ENCODE results near the gene TUBB4B. TPM values are rescaled to one million over a fixed set of nuclear protein-coding genes. Genes with fewer than 3 reads are reported as not detected.

Gene TUBB4B
- total RNA-seq, 4 donors from 2014 or later, result 92.0 to 213 (median 150) TPM

DNA sequence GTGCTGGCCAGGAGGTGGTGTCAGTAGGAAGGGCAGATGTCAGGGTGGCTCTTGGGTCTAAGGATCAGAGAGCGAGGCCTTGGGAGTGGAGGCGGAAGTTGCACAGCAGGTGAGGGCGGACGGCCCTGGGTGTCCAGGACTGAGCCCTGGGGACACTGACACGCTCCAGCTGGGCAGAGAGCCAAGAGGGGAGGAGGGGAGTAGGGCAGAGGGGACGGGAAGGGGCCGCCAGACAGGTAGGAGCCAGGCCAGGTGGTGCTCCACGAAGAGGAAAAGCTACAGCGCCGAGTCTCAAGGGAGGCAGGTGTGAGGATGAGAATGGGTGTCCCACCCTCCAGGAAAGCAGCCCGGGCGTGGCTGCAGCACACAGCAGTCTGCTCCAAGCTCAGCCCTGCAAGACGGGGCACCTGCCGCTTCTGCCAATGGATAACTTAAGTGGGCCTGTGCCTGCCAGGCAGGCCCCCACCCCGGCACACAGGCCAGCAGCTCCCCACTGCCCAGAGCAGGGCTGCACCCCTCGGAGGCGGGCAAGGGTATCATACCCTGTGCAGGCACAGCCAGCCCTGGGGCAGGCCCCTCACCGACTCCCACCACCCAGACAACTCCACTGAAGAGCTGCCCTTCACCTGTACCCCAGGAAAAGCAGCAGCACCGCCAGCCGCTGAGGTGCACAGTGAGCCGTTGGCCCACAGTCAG is 45.4 kb upstream of the TUBB4B start:
- TF ChIP-seq, protein P1, sequence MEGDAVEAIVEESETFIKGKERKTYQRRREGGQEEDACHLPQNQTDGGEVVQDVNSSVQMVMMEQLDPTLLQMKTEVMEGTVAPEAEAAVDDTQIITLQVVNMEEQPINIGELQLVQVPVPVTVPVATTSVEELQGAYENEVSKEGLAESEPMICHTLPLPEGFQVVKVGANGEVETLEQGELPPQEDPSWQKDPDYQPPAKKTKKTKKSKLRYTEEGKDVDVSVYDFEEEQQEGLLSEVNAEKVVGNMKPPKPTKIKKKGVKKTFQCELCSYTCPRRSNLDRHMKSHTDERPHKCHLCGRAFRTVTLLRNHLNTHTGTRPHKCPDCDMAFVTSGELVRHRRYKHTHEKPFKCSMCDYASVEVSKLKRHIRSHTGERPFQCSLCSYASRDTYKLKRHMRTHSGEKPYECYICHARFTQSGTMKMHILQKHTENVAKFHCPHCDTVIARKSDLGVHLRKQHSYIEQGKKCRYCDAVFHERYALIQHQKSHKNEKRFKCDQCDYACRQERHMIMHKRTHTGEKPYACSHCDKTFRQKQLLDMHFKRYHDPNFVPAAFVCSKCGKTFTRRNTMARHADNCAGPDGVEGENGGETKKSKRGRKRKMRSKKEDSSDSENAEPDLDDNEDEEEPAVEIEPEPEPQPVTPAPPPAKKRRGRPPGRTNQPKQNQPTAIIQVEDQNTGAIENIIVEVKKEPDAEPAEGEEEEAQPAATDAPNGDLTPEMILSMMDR (IDR thresholded peaks at IDR 0.05; ENCODE audit: low read depth), result no peak

DNA sequence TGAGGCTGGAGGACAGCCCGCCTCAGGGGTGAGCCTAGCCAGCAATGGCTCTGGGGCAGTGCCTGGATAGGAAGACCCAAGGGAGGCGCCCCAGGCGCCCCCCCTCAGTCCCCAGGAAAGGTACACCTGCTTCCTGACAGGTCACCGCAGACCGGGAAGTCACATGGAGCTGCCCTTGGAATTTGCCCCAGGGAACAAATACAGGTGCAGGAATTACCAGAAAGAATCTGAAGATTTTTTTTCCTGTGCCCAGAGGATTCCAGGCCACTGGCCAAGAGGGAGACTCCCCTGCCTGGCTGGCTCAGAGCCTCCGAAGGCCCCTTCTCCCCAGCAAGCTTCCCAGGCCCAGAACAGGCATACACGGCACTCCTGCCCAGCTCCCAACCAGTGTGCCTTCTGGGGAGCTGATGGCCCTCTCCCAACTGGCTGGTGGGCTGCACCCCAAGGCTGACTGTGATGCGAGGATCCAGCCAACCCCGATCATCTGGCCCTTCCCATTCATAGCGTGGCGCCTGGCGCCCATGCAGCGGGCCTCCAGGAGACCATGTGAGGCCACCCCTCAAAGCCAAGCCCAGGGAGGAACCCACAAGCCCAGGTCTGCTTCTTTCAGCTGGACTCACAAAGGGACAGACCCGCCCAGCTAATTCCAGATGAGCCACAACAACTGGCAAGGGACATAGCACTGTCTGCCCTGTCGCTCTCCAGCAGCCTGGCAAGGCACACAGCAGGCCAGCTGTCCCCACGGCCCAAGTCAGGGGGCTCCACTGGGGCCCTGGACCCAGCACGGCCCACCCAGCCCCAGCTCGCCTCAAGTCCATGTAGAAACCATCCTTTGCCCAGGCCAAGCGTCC is 42.8 kb upstream of the TUBB4B start:
- TF ChIP-seq, protein P1 (IDR thresholded peaks at IDR 0.05; ENCODE audit: low read depth), result no peak

DNA sequence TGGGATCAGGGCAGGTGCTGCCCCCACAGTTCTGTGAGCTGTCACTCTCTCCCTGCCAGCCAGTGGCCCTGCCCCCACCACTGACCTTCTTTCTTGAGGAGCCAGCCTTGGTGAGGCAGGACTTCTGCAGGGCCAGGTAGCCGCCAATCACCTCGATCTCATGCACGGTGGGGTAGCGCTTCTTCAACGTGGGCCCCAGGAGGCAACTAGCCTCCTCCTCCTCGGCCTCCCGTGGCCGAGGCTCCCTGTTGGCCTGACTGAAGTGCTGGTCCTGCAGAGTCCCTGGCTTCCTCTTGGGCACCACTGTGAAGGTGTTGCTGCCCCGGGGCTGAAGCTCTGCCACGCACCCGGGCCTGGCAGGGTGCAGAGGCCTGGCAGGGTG is 42.2 kb upstream of the TUBB4B start:
- TF ChIP-seq, protein P1 (IDR thresholded peaks at IDR 0.05; ENCODE audit: low read depth), result no peak

DNA sequence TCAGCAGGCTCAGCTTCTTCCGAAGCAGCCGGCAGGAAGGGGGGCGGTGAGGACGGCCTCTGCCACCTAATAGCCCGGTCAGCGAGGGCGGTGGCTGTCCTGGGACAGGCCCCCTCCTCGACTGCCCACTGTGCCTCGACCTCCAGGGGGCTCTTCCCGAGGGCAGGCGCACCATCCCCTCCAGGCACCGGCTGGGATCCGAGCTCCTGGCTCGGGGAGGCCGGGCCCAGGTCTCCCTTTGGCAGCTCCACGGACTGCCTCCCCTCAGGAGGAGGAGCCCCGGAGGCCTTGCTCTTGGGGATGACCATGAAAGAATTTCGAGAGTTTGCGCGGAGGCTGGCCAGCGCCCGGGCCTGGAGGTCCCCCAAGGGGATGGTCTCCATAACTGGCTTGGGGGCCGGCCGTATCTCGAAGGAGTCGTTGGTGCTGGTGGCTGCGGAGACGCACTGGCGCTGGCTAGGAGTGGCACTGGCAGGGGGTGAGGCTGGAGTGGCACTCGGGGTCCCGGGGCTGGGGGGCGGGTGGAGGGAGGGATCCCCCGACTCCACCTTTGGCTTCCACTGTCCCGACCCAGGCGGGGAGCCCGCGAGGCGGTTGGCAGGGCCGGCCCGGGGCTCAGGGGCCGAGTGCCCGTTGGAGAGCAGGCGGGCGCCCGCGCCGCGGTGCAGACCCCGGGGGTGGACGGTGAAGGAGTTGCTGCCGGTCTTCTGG is 41.5 kb upstream of the TUBB4B start:
- TF ChIP-seq, protein P1 (IDR thresholded peaks at IDR 0.05; ENCODE audit: low read depth), result no peak

DNA sequence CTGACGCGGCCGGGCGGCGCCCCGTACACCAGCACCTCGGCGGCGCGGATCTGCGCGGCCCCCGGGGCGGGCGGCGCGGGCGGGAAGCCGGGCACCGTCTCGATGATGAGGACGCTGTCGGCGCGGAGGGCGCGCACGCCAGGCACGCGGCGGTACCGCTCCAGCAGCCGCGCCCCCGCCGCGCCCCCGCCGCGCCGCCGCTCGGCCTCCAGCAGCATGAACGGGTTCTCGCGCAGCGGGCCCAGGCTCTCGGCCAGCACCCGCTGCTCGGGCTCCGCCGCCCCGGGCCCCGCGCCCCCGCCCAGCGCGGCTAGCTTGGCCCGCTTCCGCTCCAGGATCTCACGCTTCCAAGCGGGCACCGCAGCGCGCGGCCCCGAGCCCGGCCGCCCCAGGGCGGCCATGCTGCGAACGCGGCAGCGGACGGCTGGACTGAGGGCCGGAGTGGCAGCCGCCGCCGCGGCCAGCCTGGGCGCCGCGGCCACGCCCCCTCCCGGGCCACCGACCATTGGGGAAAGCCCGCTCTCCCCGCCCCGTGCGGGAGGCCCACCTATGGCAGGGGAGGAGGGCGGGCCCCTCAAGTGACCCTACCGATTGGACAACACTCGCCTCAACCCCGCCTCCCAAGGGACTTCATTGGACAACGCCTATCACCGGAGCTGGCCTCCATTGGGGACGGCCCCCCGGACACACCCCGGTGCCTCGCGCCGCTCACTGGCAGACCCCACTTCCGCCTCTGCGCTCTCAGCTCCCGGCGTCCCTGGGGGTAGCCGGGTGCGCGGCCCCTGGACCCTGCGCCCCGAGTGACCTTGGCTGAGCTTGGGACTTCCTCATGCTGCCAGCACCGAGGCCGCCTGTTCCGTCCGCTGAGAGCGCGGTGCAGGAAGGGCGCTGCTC is 40.5 kb upstream of the TUBB4B start, which contains the start of gene TPRN:
Gene TPRN (minus strand): TSS at position 431 of the 894 bp plus-strand sequence. CDS start 30 bp downstream, at position 401.
- TF ChIP-seq, protein P1 (IDR thresholded peaks at IDR 0.05; ENCODE audit: low read depth), result no peak

DNA sequence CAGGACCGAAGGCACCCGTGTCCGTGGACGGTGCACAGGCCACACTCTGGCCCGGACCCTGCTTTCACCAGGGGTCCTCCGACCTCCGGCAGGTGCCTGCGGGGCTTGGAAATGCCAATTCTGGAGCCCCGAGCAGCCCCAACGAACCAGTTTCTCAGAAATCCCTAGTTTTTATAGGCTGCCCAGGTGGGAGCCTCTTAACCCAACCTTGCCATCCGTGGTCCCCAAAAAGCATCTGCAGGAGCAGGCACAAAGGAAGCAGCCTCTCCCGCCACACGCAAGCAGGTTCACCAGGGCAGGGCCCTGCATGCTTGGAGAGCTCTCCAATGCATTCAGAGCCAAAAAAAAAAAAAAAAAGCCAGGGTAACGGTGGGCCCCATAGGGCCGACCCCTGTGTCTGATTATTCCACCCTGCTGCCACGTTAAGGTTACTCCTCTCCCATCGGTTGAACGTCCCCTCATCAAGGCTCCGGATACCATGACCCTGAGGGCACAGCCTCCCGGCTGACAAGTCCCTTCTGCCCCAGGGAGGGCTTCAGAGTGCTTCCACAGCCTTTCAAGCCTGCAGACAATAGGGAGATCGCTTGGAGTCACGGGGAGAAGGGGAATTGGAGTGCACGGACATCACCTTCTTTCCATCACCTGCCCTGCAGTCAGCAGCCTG is 39.8 kb upstream of the TUBB4B start:
- TF ChIP-seq, protein P1 (IDR thresholded peaks at IDR 0.05; ENCODE audit: low read depth), result no peak

All from subcutaneous adipose tissue (tissue), 4 donors.